SK-N-SH (cell line): ENCODE results near the gene FOXA1. TPM values are rescaled to one million over a fixed set of nuclear protein-coding genes. Genes with fewer than 3 reads are reported as not detected.

ENCODE experiments used
- CTCF ChIA-PET: fragments of 300-600, 350-600 bp; formaldehyde crosslinking; extraction: SDS; loops from one replicate; lab custom pipeline; 2021; lab: Yijun Ruan, JAX
- POLR2A ChIA-PET: fragments of 350-600 bp; sonication (Branson Sonifier 250); formaldehyde crosslinking; extraction: SDS; loops from one replicate; lab custom pipeline; 2020; ENCODE audit warnings: antibody characterized with exemption, inconsistent platforms; lab: Yijun Ruan, JAX
- DNase-seq: peaks from one replicate; pipeline ENCODE4 v3.0.0; 2012
- H2AFZ ChIP-seq: fragments of 200-600 bp; sonication (generic); 2 replicates; pipeline ENCODE4 v1.8.1; 2016; ENCODE audit warnings: antibody characterized with exemption, mild to moderate bottlenecking, low read depth
- H3F3A ChIP-seq: fragments of 200-600 bp; sonication (generic); replicated peaks from 2 replicates; pipeline ENCODE3; 2016; ENCODE audit warnings: antibody characterized with exemption, mild to moderate bottlenecking; ENCODE audit not compliant: insufficient read depth
- H3K27ac ChIP-seq, 2 experiments: fragments of 200-500 bp in 1 of 2; fragments of 200-600 bp in 1 of 2; sonication (Bioruptor generic) in 1 of 2; sonication (generic), shearing (Covaris generic) in 1 of 2; 2 replicates each; pipeline versions ENCODE4 v1.5.1 to v1.6.1; 2014 to 2016; ENCODE audit warnings: low read depth in 2 of 2, inconsistent platforms in 1 of 2, low read length in 1 of 2, mild to moderate bottlenecking in 1 of 2, mixed read lengths in 1 of 2
- H3K27me3 ChIP-seq: fragments of 200-600 bp; sonication (generic), shearing (Covaris generic); 2 replicates; pipeline ENCODE4 v1.6.1; 2016; ENCODE audit warnings: mixed run types; ENCODE audit not compliant: insufficient read depth
- H3K36me3 ChIP-seq, 2 experiments: fragments of 200-500 bp in 1 of 2; fragments of 200-600 bp in 1 of 2; sonication (Bioruptor generic) in 1 of 2; sonication (generic) in 1 of 2; replicated peaks in 1 of 2; 2 replicates each; pipeline versions ENCODE3 to v1.5.1; 2014 to 2016; ENCODE audit warnings: low read length in 1 of 2, mild to moderate bottlenecking in 1 of 2; ENCODE audit not compliant: insufficient read depth in 2 of 2, control insufficient read depth in 1 of 2
- H3K4me1 ChIP-seq, 2 experiments: fragments of 200-500 bp in 1 of 2; fragments of 200-600 bp in 1 of 2; sonication (Bioruptor generic) in 1 of 2; sonication (generic), shearing (Covaris generic) in 1 of 2; 2 replicates each; pipeline versions ENCODE4 v1.5.1 to v1.6.1; 2014 to 2016; ENCODE audit warnings: low read depth in 1 of 2, low read length in 1 of 2, mixed run types in 1 of 2; ENCODE audit not compliant: insufficient read depth in 2 of 2, control insufficient read depth in 1 of 2
- H3K4me2 ChIP-seq: fragments of 200-600 bp; sonication (generic), shearing (Covaris generic); 2 replicates; pipeline ENCODE4 v1.6.1; 2017; ENCODE audit warnings: mixed run types
- H3K4me3 ChIP-seq, 2 experiments: fragments of 200-500 bp in 1 of 2; fragments of 200-600 bp in 1 of 2; sonication (Bioruptor generic) in 1 of 2; sonication (generic), shearing (Covaris generic) in 1 of 2; 2 replicates each; pipeline versions ENCODE4 v1.5.1 to v1.8.1; 2014 to 2016; ENCODE audit warnings: low read depth in 2 of 2, inconsistent platforms in 1 of 2, low read length in 1 of 2, mild to moderate bottlenecking in 1 of 2, mixed read lengths in 1 of 2, moderate library complexity in 1 of 2
- H3K79me2 ChIP-seq: fragments of 200-600 bp; sonication (generic); 2 replicates; pipeline ENCODE4 v1.8.1; 2017; ENCODE audit warnings: mild to moderate bottlenecking; ENCODE audit not compliant: insufficient read depth
- H3K9ac ChIP-seq: fragments of 200-600 bp; sonication (generic); 2 replicates; pipeline ENCODE4 v1.6.1; 2017; ENCODE audit warnings: mixed run types
- H3K9me2 ChIP-seq: fragments of 200-600 bp; sonication (generic); 2 replicates; pipeline ENCODE4 v1.6.1; 2017; ENCODE audit warnings: mixed run types
- H3K9me3 ChIP-seq: fragments of 200-600 bp; sonication (generic); 2 replicates; pipeline ENCODE4 v1.6.1; 2017; ENCODE audit warnings: mixed run types, mild to moderate bottlenecking, moderate library complexity
- H4K20me1 ChIP-seq: fragments of 200-600 bp; sonication (generic); 2 replicates; pipeline ENCODE4 v1.6.1; 2017; ENCODE audit warnings: mild to moderate bottlenecking, mixed run types; ENCODE audit not compliant: insufficient read depth
- ELF1 ChIP-seq: IDR thresholded peaks from 2 replicates; pipeline ENCODE4 v1.4.0; 2012
- EZH2phosphoT487 ChIP-seq: fragments of 200-600 bp; sonication (generic); IDR thresholded peaks from 2 replicates; pipeline ENCODE4 v1.6.1; 2017; ENCODE audit warnings: low read depth, mixed run types, mild to moderate bottlenecking, antibody characterized with exemption, moderate library complexity, borderline replicate concordance
- FOSL2 ChIP-seq: IDR thresholded peaks from 2 replicates; pipeline ENCODE4 v1.4.0; 2012; ENCODE audit warnings: low read depth, mild to moderate bottlenecking, moderate library complexity, borderline replicate concordance
- FOXM1 ChIP-seq: IDR thresholded peaks from 2 replicates; pipeline ENCODE4 v1.4.0; 2012; ENCODE audit warnings: low read depth, mild to moderate bottlenecking
- IRF3 ChIP-seq: fragments of 150-350 bp; IDR thresholded peaks from 2 replicates; pipeline ENCODE4 v1.6.1; 2016; ENCODE audit warnings: mild to moderate bottlenecking, low read depth, low read length
- MEF2A ChIP-seq: IDR thresholded peaks from 2 replicates; pipeline ENCODE4 v1.4.0; 2012; ENCODE audit warnings: low read depth, borderline replicate concordance
- NFIC ChIP-seq: IDR thresholded peaks from 2 replicates; pipeline ENCODE4 v1.4.0; 2012; ENCODE audit warnings: borderline replicate concordance
- NRF1 ChIP-seq: IDR thresholded peaks from 2 replicates; pipeline ENCODE4 v1.6.1; 2012; ENCODE audit warnings: low read depth, mild to moderate bottlenecking, low read length
- PBX3 ChIP-seq: IDR thresholded peaks from 2 replicates; pipeline ENCODE4; 2012
- POLR2AphosphoS5 ChIP-seq: IDR thresholded peaks from 2 replicates; pipeline ENCODE4 v1.6.1; 2012; ENCODE audit warnings: low read depth, low read length
- REST ChIP-seq: IDR thresholded peaks from 2 replicates; pipeline ENCODE4 v1.6.1; 2012; ENCODE audit warnings: mild to moderate bottlenecking, low read depth, low read length, moderate library complexity
- SIN3A ChIP-seq: IDR thresholded peaks from 2 replicates; pipeline ENCODE4 v1.6.1; 2012; ENCODE audit warnings: low read depth, mild to moderate bottlenecking, low read length, moderate library complexity, borderline replicate concordance
- TAF1 ChIP-seq: IDR thresholded peaks from 2 replicates; pipeline ENCODE4 v1.6.1; 2012; ENCODE audit warnings: low read depth, mild to moderate bottlenecking, low read length, moderate library complexity, borderline replicate concordance
- TEAD4 ChIP-seq: IDR thresholded peaks from 2 replicates; pipeline ENCODE4 v1.4.0; 2012; ENCODE audit warnings: mild to moderate bottlenecking, borderline replicate concordance; ENCODE audit not compliant: insufficient read depth
- USF1 ChIP-seq: IDR thresholded peaks from 2 replicates; pipeline ENCODE4 v1.4.0; 2012; ENCODE audit warnings: low read depth, borderline replicate concordance
- USF2 ChIP-seq: fragments of 150-350 bp; IDR thresholded peaks from 2 replicates; pipeline ENCODE4 v1.6.1; 2017; ENCODE audit warnings: antibody characterized with exemption, low read length, low read depth, borderline replicate concordance
- YY1 ChIP-seq: IDR thresholded peaks from 2 replicates; pipeline ENCODE4 v1.4.0; 2012; ENCODE audit warnings: low read depth, mild to moderate bottlenecking
- ZBTB33 ChIP-seq: IDR thresholded peaks from 2 replicates; pipeline ENCODE4 v1.4.0; 2012; ENCODE audit warnings: low read depth, borderline replicate concordance
- WGBS: methylation state at CpG from one replicate; pipeline ENCODE4 v1.1.6; 2017; ENCODE audit warnings: low lambda C conversion rate; 5-methylcytosine and 5-hydroxymethylcytosine counted together
- polyA plus RNA-seq, 3 experiments: library from polyadenylated mRNA; depleted of rRNA; stranded (reverse); fragments of >200 nt; gene quantifications; 2 replicates each; pipeline ENCODE4 v1.2.3, GENCODE V29; 2012

Gene FOXA1
- polyA plus RNA-seq, 1 of the 3 experiments (the other 2 are of a cell fraction), result not detected

- CTCF ChIA-PET, result no interaction called here
- H3K9me3 ChIP-seq, result no peaks in the 10 kb centered on the region
- H3K4me2 ChIP-seq, result no peak overlapping the region
- POLR2A ChIA-PET, result no interaction called here
- no peak overlapping the region for H3K27ac ChIP-seq
- 38% methylated on average over 9 of the region's 81 CpGs for WGBS
- H2AFZ ChIP-seq, result no peak overlapping the region
- no peaks in the 10 kb centered on the region for H3K4me1 ChIP-seq
- H3K79me2 ChIP-seq, result no peaks in the 10 kb centered on the region
- no peaks in the 10 kb centered on the region for H3K27me3 ChIP-seq
- H3K36me3 ChIP-seq, result no peaks in the 10 kb centered on the region
- no peaks in the 10 kb centered on the region for H4K20me1 ChIP-seq
- no peak overlapping the region for H3K4me3 ChIP-seq
- H3F3A ChIP-seq, result no peaks in the 10 kb centered on the region
- H3K9me2 ChIP-seq, result no peaks in the 10 kb centered on the region
- no peak for DNase-seq
- TF ChIP-seq EZH2phosphoT487, result no peak
- H3K9ac ChIP-seq, result no peak overlapping the region
These were observed 27.3 kb upstream of the FOXA1 start for GRCh38 chr14:37622231-37622923.

GRCh38 chr14:37620856-37621255 is 25.8 kb upstream of the FOXA1 start:
- ChIA-PET CTCF (no interaction called here), POLR2A (no interaction called here)
- no peaks in the 10 kb centered on the region for H3F3A ChIP-seq
- no peaks in the 10 kb centered on the region for H3K4me1 ChIP-seq
- no peaks in the 10 kb centered on the region for H4K20me1 ChIP-seq
- H3K27ac ChIP-seq, result no peak overlapping the region
- no peak overlapping the region for H3K9ac ChIP-seq
- H3K4me3 ChIP-seq, result no peak overlapping the region
- H3K79me2 ChIP-seq, result no peaks in the 10 kb centered on the region
- no peak for DNase-seq
- H2AFZ ChIP-seq, result no peak overlapping the region
- H3K9me3 ChIP-seq, result no peaks in the 10 kb centered on the region
- H3K9me2 ChIP-seq, result no peaks in the 10 kb centered on the region
- no peaks in the 10 kb centered on the region for H3K36me3 ChIP-seq
- H3K4me2 ChIP-seq, result no peak overlapping the region
- H3K27me3 ChIP-seq, result no peaks in the 10 kb centered on the region
- no peak for TF ChIP-seq YY1
- no peak for TF ChIP-seq IRF3
- TF ChIP-seq ZBTB33, result no peak
- no peak for TF ChIP-seq USF2
- no peak for TF ChIP-seq REST
- no peak for TF ChIP-seq PBX3
- no peak for TF ChIP-seq MEF2A
- TF ChIP-seq NFIC, result no peak
- no peak for TF ChIP-seq FOSL2
- TF ChIP-seq NRF1, result no peak
- TF ChIP-seq FOXM1, result no peak
- TF ChIP-seq TAF1, result no peak
- TF ChIP-seq POLR2AphosphoS5, result no peak
- no peak for TF ChIP-seq ELF1
- TF ChIP-seq USF1, result no peak
- TF ChIP-seq SIN3A, result no peak
- no peak for TF ChIP-seq TEAD4
